Muscle of leg (tissue), 11 donors: ENCODE data around the gene MFN2. TPM values are rescaled to one million over a fixed set of nuclear protein-coding genes. Genes with fewer than 3 reads are reported as not detected.

Source experiments
- DNase-seq: peaks from one replicate; pipeline ENCODE4 v3.0.0; 2013
- H3K27ac ChIP-seq: one replicate; pipeline ENCODE4 v1.5.1; 2013; ENCODE audit warnings: mild to moderate bottlenecking, low read length, control low read depth
- H3K27me3 ChIP-seq: one replicate; pipeline ENCODE4 v1.6.1; 2013; ENCODE audit warnings: low read length; ENCODE audit not compliant: control insufficient read depth, insufficient read depth
- H3K36me3 ChIP-seq: one replicate; pipeline ENCODE4 v1.6.1; 2013; ENCODE audit warnings: low read length; ENCODE audit not compliant: control insufficient read depth, insufficient read depth
- H3K4me1 ChIP-seq: one replicate; pipeline ENCODE4 v1.6.1; 2013; ENCODE audit warnings: low read length; ENCODE audit not compliant: control insufficient read depth, insufficient read depth
- H3K4me3 ChIP-seq: one replicate; pipeline ENCODE4 v1.5.1; 2013; ENCODE audit warnings: low read length, control low read depth
- H3K9me3 ChIP-seq: replicated peaks from 2 replicates; pipeline ENCODE4 v1.6.1; 2013; ENCODE audit warnings: low read depth, low read length; ENCODE audit not compliant: control insufficient read depth
- WGBS: methylation state at CpG from one replicate; pipeline ENCODE4 v1.1.5; 2013; ENCODE audit warnings: missing lambda C conversion rate; ENCODE audit not compliant: insufficient coverage; 5-methylcytosine and 5-hydroxymethylcytosine counted together
- polyA plus RNA-seq, 8 donors: library from polyadenylated mRNA; unstranded; fragments of 120-200 nt; gene quantifications; one replicate each; pipeline versions ENCODE4 v1.2.1 to v1.2.3, GENCODE V29; 2013; ENCODE audit warnings: inconsistent platforms in 1 of 8, low replicate concordance in 1 of 8; ENCODE audit not compliant: insufficient read length in 8 of 8, insufficient read depth in 1 of 8
- total RNA-seq: library from RNA; stranded (reverse); fragments of 120-200 nt; gene quantifications from one replicate; pipeline ENCODE4 v1.2.4, GENCODE V29; 2013

MFN2 gene
- total and polyA plus RNA-seq, 9 donors: 51.9 to 73.4 (median 58.2) TPM

DNA sequence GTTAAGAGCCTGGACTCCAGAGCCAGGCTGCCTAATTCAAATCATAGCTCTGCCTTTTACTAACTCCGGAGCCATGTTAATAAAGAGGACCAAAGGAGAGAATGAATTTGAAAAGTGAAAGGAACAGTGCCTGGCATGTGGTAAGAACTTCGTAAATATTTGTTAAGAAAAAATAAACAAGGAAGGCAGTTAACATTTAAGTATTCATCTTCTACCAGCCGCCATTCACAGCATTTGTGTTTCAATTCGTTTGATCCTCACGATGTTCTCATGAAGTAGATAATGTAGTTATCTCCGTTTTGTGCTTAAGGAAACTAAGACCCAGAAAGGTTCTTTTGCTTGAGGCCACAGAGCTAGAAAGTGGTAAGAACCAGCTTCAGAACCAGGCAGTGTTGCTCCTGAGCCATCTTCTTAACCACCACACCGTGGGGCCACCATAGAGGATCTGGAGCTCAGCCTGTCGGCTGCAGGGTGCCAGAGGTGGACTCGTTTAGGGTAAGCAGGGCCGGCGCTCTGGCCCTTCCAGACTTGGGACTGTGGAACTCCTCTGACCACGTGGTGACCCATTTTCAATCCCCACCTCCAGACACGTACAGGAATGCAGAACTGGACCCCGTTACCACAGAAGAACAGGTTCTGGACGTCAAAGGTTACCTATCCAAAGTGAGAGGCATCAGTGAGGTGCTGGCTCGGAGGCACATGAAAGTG is 11.9 kb downstream of the MFN2 start:
- no peak overlapping the region for H3K27ac ChIP-seq
- H3K36me3 ChIP-seq: peaks cover 60% of the 10 kb centered on the region
- H3K4me1 ChIP-seq: peaks cover 3% of the 10 kb centered on the region

GRCh38 chr1:11997081-11997850 is 17.0 kb downstream of the MFN2 start:
- Histone ChIP-seq H3K4me1 (no peaks in the 10 kb centered on the region), H3K27me3 (no peaks in the 10 kb centered on the region), H3K9me3 (no peaks in the 10 kb centered on the region), H3K4me3 (no peak overlapping the region), H3K36me3 (peaks cover 68% of the 10 kb centered on the region), H3K27ac (no peak overlapping the region)
- 90% methylated on average over 2 of the region's 5 CpGs for WGBS
- DNase-seq: no peak

More for the DNA sequence above, 11.9 kb downstream of the MFN2 start:
- Histone ChIP-seq H3K27me3 (no peaks in the 10 kb centered on the region), H3K4me3 (no peak overlapping the region), H3K9me3 (no peaks in the 10 kb centered on the region)
- no peak for DNase-seq
- WGBS: 89% methylated on average over 9 of the region's 16 CpGs

GRCh38 chr1:11998636-11999035 is 18.4 kb downstream of the MFN2 start:
- Histone ChIP-seq H3K36me3 (peaks cover 71% of the 10 kb centered on the region), H3K27ac (no peak overlapping the region), H3K4me1 (no peaks in the 10 kb centered on the region), H3K9me3 (no peaks in the 10 kb centered on the region), H3K27me3 (no peaks in the 10 kb centered on the region), H3K4me3 (no peak overlapping the region)
- WGBS: 93% methylated on average over 3 of the region's 5 CpGs
- DNase-seq: no peak

GRCh38 chr1:11999236-11999635 is 19.0 kb downstream of the MFN2 start:
- Histone ChIP-seq H3K36me3 (peaks cover 74% of the 10 kb centered on the region), H3K4me1 (no peaks in the 10 kb centered on the region), H3K9me3 (no peaks in the 10 kb centered on the region), H3K4me3 (no peak overlapping the region), H3K27ac (no peak overlapping the region), H3K27me3 (no peaks in the 10 kb centered on the region)
- no CpG with 5 or more reads among the region's 3 CpGs for WGBS
- no peak for DNase-seq

DNA sequence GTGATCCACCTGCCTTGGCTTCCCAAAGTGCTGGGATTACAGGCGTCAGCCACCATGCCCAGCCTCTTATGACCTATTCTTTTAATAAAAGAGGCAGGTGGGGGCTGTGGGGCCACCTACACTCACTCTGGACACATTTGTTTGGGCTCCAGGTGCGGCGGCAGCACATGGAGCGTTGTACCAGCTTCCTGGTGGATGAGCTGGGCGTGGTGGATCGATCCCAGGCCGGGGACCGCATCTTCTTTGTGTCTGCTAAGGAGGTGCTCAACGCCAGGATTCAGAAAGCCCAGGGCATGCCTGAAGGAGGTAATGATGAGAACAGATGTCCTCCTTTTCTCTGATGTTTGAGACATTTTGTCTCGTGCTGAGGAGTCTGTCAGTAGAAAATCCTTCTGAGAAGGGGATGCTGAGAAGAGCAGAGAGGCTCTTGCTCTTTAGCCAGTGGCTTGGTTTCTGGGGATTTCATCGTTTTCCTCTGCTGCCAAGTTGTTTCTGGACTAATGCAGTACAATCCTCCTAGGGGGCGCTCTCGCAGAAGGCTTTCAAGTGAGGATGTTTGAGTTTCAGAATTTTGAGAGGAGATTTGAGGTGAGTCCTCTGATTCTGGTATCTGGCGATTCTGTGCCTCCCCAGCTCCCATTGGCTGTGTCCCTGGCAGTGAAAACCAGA is 21.1 kb downstream of the MFN2 start:
- H3K4me1 ChIP-seq: no peaks in the 10 kb centered on the region
- H3K27me3 ChIP-seq: no peaks in the 10 kb centered on the region
- WGBS: 61% methylated on average over 11 of the region's 14 CpGs
- H3K4me3 ChIP-seq: no peak overlapping the region
- peak; percentile 48 for DNase-seq
- no peaks in the 10 kb centered on the region for H3K9me3 ChIP-seq
- H3K27ac ChIP-seq: no peak overlapping the region
- peaks cover 80% of the 10 kb centered on the region for H3K36me3 ChIP-seq

DNA sequence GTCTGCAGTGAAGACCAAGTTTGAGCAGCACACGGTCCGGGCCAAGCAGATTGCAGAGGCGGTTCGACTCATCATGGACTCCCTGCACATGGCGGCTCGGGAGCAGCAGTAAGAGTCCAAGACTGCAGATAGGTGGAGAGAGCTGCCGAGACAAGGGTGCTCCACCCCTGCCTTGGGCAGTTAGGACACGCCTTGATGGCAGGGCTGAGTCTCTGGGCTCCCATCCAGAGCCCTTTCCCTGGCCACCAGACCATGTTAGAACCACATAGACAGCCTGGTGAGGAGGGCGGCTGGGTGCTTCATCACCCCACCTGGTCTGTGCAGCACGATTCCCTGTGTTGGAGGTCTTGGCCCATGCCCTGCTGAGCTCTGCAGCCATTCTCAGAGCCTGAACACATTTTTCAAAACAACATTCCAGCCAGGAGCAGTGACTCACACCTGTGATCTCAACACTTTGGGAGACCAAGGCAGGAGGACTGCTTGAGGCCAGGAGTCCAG is 21.8 kb downstream of the MFN2 start:
- Histone ChIP-seq H3K36me3 (peaks cover 83% of the 10 kb centered on the region), H3K4me1 (no peaks in the 10 kb centered on the region), H3K27ac (no peak overlapping the region), H3K27me3 (no peaks in the 10 kb centered on the region), H3K4me3 (no peak overlapping the region), H3K9me3 (no peaks in the 10 kb centered on the region)
- WGBS: 93% methylated on average over 5 of the region's 10 CpGs
- no peak for DNase-seq

DNA sequence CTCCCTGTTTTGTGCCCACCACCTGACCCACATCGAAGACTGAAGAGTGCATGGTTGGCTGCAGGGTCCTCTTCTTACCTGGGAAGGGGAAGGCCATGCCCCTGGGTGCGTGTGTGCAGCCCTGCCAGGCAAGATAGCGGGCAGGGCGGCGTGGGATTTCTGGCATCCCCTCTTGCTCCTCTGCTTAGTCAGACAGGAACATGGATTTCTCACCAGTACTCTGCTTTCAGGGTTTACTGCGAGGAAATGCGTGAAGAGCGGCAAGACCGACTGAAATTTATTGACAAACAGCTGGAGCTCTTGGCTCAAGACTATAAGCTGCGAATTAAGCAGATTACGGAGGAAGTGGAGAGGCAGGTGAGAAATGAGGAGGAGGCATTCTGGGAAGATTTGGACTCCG is 23.5 kb downstream of the MFN2 start:
- Histone ChIP-seq H3K27me3 (no peaks in the 10 kb centered on the region), H3K4me3 (no peak overlapping the region), H3K27ac (no peak overlapping the region), H3K36me3 (peaks cover 79% of the 10 kb centered on the region), H3K9me3 (no peaks in the 10 kb centered on the region), H3K4me1 (no peaks in the 10 kb centered on the region)
- DNase-seq: no peak
- WGBS: 88% methylated on average over 7 of the region's 12 CpGs

- Histone ChIP-seq H3K4me1 (no peaks in the 10 kb centered on the region), H3K36me3 (peaks cover 81% of the 10 kb centered on the region), H3K9me3 (no peaks in the 10 kb centered on the region), H3K27me3 (no peaks in the 10 kb centered on the region), H3K27ac (no peak overlapping the region), H3K4me3 (no peak overlapping the region)
- DNase-seq: no peak
- 92% methylated on average over 7 of the region's 9 CpGs for WGBS
Measured at GRCh38 chr1:12005488-12006166, 25.4 kb downstream of the MFN2 start.

- 81% methylated on average over 9 of the region's 17 CpGs for WGBS
- H3K36me3 ChIP-seq: peaks cover 83% of the 10 kb centered on the region
- DNase-seq: no peak
- no peaks in the 10 kb centered on the region for H3K4me1 ChIP-seq
- H3K9me3 ChIP-seq: no peaks in the 10 kb centered on the region
- H3K27me3 ChIP-seq: no peaks in the 10 kb centered on the region
- H3K27ac ChIP-seq: no peak overlapping the region
- no peak overlapping the region for H3K4me3 ChIP-seq
Measured at GRCh38 chr1:12006167-12006921, 26.1 kb downstream of the MFN2 start.
